GM12878 (cell line): ENCODE data around the gene HCFC1. TPM values are rescaled to one million over a fixed set of nuclear protein-coding genes. Genes with fewer than 3 reads are reported as not detected.

ENCODE experiments used
- ATF2 ChIP-seq: IDR thresholded peaks from 2 replicates; pipeline ENCODE4 v1.6.1; 2012; ENCODE audit warnings: low read length, inconsistent platforms
- BCL11A ChIP-seq: IDR thresholded peaks from 2 replicates; pipeline ENCODE4 v1.6.1; 2011; ENCODE audit warnings: low read depth, low read length
- BCLAF1 ChIP-seq: fragments of 450-650 bp; IDR thresholded peaks from 2 replicates; pipeline ENCODE4 v1.6.1; 2017; ENCODE audit warnings: antibody characterized with exemption, mild to moderate bottlenecking, moderate library complexity
- BMI1 ChIP-seq: fragments of 450-650 bp; IDR thresholded peaks from 2 replicates; pipeline ENCODE4 v1.6.1; 2016; ENCODE audit warnings: mild to moderate bottlenecking, moderate library complexity, borderline replicate concordance
- CEBPZ ChIP-seq: fragments of 150-350 bp; IDR thresholded peaks from 2 replicates; pipeline ENCODE4 v1.6.1; 2016; ENCODE audit warnings: low read depth, low read length
- IKZF1 ChIP-seq: fragments of 450-650 bp; conservative IDR thresholded peaks from 2 replicates; pipeline ENCODE4 v1.6.1; 2017; ENCODE audit warnings: antibody characterized with exemption, mild to moderate bottlenecking
- MTA2 ChIP-seq: fragments of 450-650 bp; IDR thresholded peaks from 2 replicates; pipeline ENCODE4 v1.6.1; 2016; ENCODE audit warnings: low read depth, mild to moderate bottlenecking, moderate library complexity
- NBN ChIP-seq: fragments of 450-650 bp; IDR thresholded peaks from 2 replicates; pipeline ENCODE4 v1.6.1; 2016
- NFIC ChIP-seq: IDR thresholded peaks from 2 replicates; pipeline ENCODE4 v1.6.1; 2012; ENCODE audit warnings: low read depth, mild to moderate bottlenecking, inconsistent platforms, low read length, moderate library complexity
- NFYB ChIP-seq: IDR thresholded peaks from 2 replicates; pipeline ENCODE4 v1.6.1; 2011; ENCODE audit warnings: low read depth, mild to moderate bottlenecking, low read length, improper control_type of control experiment, moderate library complexity; ENCODE audit not compliant: insufficient read depth
- PAX5 ChIP-seq: IDR thresholded peaks from 2 replicates; pipeline ENCODE4 v1.6.1; 2011; ENCODE audit warnings: low read depth, low read length, borderline replicate concordance
- SP1 ChIP-seq: IDR thresholded peaks from one replicate; pipeline ENCODE4 v1.6.1; 2011; ENCODE audit warnings: low read depth, low read length
- TAF1 ChIP-seq: IDR thresholded peaks from 2 replicates; pipeline ENCODE4 v1.6.1; 2011; ENCODE audit warnings: mild to moderate bottlenecking, low read depth, low read length, borderline replicate concordance
- ZBTB11 ChIP-seq: fragments of 450-650 bp; formaldehyde crosslinking; IDR thresholded peaks from 2 replicates; pipeline ENCODE4 v1.5.0; 2022; ENCODE audit warnings: mild to moderate bottlenecking, missing genetic modification characterization
- ZBTB33 ChIP-seq: fragments of 450-650 bp; IDR thresholded peaks from 2 replicates; pipeline ENCODE4 v1.6.1; 2017; ENCODE audit warnings: mild to moderate bottlenecking
- ZSCAN29 ChIP-seq: fragments of 450-650 bp; IDR thresholded peaks from 2 replicates; pipeline ENCODE4 v1.6.1; 2017; ENCODE audit warnings: mild to moderate bottlenecking, moderate library complexity
- polyA plus RNA-seq, 11 experiments: library from polyadenylated mRNA; depleted of rRNA in 4 of 11; unstranded in 6 of 11; stranded (reverse) in 5 of 11; fragments of >200 nt; fragmentation: Nextera tagmentation in 4 of 11; fragmentation: Illumina TruSeq in 1 of 11; extraction: Ambion mirVana in 4 of 11; extraction: Trizol in 1 of 11; gene quantifications; 1 replicate in 1 of 11; 2 replicates in 10 of 11; pipeline versions ENCODE4 v1.2.1 to v1.2.3, GENCODE V29; 2011 to 2016; ENCODE audit warnings: inconsistent platforms in 2 of 11, missing spikeins in 2 of 11, low read depth in 1 of 11
- total RNA-seq, 4 experiments: library from RNA; depleted of rRNA in 3 of 4; stranded (reverse); fragments of >200 nt in 3 of 4; fragmentation: Illumina TruSeq in 1 of 4; extraction: Trizol in 1 of 4; gene quantifications; 2 replicates each; pipeline versions ENCODE4 v1.2.1 to v1.2.3, GENCODE V29; 2013 to 2021

HCFC1 gene
- total and polyA plus RNA-seq, 10 of the 15 experiments (the other 5 are each of a cell fraction or from before 2014, with no cell fraction given) = 3.9 to 92.7 (median 23.5) TPM

- TF ChIP-seq ZBTB33 = no peak
- TF ChIP-seq NFIC = no peak
- TF ChIP-seq TAF1 = no peak
- TF ChIP-seq BMI1 = no peak
- TF ChIP-seq MTA2 = no peak
- no peak for TF ChIP-seq BCL11A
- TF ChIP-seq NBN = no peak
- peak; percentile 68; the same call in 1 of the 2 replicates for TF ChIP-seq NFYB
- TF ChIP-seq ZSCAN29 = no peak
- peak; percentile 37 for TF ChIP-seq SP1
- TF ChIP-seq IKZF1 = no peak; the same call in 1 of the 2 replicates
- no peak for TF ChIP-seq BCLAF1
- TF ChIP-seq ZBTB11 (CRISPR knock-in tag) = no peak
- no peak for TF ChIP-seq ATF2
- TF ChIP-seq CEBPZ = no peak
- no peak for TF ChIP-seq PAX5
Measured at GRCh38 chrX:153934762-153935325, 36.8 kb downstream of the HCFC1 start, which contains the start of gene NAA10 (continued).
